ENCODE measurements around the gene PLA2G3.

GRCh38 chr22:31153357-31153756 lies 13.0 kb upstream of the PLA2G3 start:
- no peak for TF ChIP-seq MAX (IDR thresholded peaks at IDR 0.05)
- TF ChIP-seq YY1 (IDR thresholded peaks at IDR 0.05; ENCODE audit: low read depth) = no peak
- TF ChIP-seq TAF1 (IDR thresholded peaks at IDR 0.05; ENCODE audit: low read depth) = no peak
- no peak for TF ChIP-seq USF1 (IDR thresholded peaks at IDR 0.05)
